ENCODE measurements around the gene JMJD1C. TPM values are rescaled to one million over a fixed set of nuclear protein-coding genes. Genes with fewer than 3 reads are reported as not detected.

The JMJD1C gene
- total and polyA plus RNA-seq, 3 donors from 2014 or later = 29.7 to 111 (median 94.6) TPM

- no peak overlapping the region for H3K4me3 ChIP-seq
- H3K36me3 ChIP-seq (ENCODE audit: low read depth, missing control alignments) = no peaks in the 10 kb centered on the region
- DNase-seq = no peak
- no peaks in the 10 kb centered on the region for H3K27me3 ChIP-seq
- no peak overlapping the region for H3K27ac ChIP-seq
- WGBS, 2 donors = 76 to 81% methylated on average over 2 of the region's 2 CpGs
- no peaks in the 10 kb centered on the region for H3K9me3 ChIP-seq
- H3K4me1 ChIP-seq = no peaks in the 10 kb centered on the region
- intact Hi-C loops (cut with DNase I; ENCODE audit: low total_unique reads) = no loop called here
- TF ChIP-seq POLR2A (IDR thresholded peaks at IDR 0.05) (no peak), CTCF (IDR thresholded peaks at IDR 0.05) (no peak)
Observed at GRCh38 chr10:63324495-63324854, 141.3 kb downstream of the JMJD1C start.

- Histone ChIP-seq H3K9me3 (no peaks in the 10 kb centered on the region), H3K4me3 (no peak overlapping the region), H3K36me3 (ENCODE audit: low read depth, missing control alignments) (no peaks in the 10 kb centered on the region), H3K27me3 (no peaks in the 10 kb centered on the region), H3K4me1 (no peaks in the 10 kb centered on the region), H3K27ac (no peak overlapping the region)
- no peak for DNase-seq
- 93 to 96% methylated on average over 6 of the region's 6 CpGs for WGBS, 2 donors
- intact Hi-C loops (cut with DNase I; ENCODE audit: low total_unique reads) = no loop called here
- TF ChIP-seq POLR2A (IDR thresholded peaks at IDR 0.05) (no peak), CTCF (IDR thresholded peaks at IDR 0.05) (no peak)
Observed at GRCh38 chr10:63323701-63324494, 141.9 kb downstream of the JMJD1C start.

GRCh38 chr10:63320683-63321082 is 145.1 kb downstream of the JMJD1C start:
- no peaks in the 10 kb centered on the region for H3K27me3 ChIP-seq
- TF ChIP-seq POLR2A (IDR thresholded peaks at IDR 0.05) (no peak), CTCF (IDR thresholded peaks at IDR 0.05) (no peak)
- no peak overlapping the region for H3K27ac ChIP-seq
- H3K4me1 ChIP-seq = no peaks in the 10 kb centered on the region
- intact Hi-C loops (cut with DNase I; ENCODE audit: low total_unique reads) = no loop called here
- 85% methylated on average over 1 of the region's 1 CpG for WGBS, 2 donors
- DNase-seq = no peak
- no peaks in the 10 kb centered on the region for H3K9me3 ChIP-seq
- no peaks in the 10 kb centered on the region for H3K36me3 ChIP-seq (ENCODE audit: low read depth, missing control alignments)
- no peak overlapping the region for H3K4me3 ChIP-seq

- no peak overlapping the region for H3K27ac ChIP-seq
- WGBS, 2 donors = 91 to 93% methylated on average over 3 of the region's 3 CpGs
Observed at GRCh38 chr10:63319231-63319630, 146.5 kb downstream of the JMJD1C start.

More at GRCh38 chr10:63319231-63319630, 146.5 kb downstream of the JMJD1C start:
- TF ChIP-seq POLR2A (IDR thresholded peaks at IDR 0.05) = no peak
- TF ChIP-seq CTCF (IDR thresholded peaks at IDR 0.05) = no peak
- Histone ChIP-seq H3K27me3 (no peaks in the 10 kb centered on the region), H3K9me3 (no peaks in the 10 kb centered on the region), H3K36me3 (ENCODE audit: low read depth, missing control alignments) (no peaks in the 10 kb centered on the region), H3K4me1 (no peaks in the 10 kb centered on the region), H3K4me3 (no peak overlapping the region)
- intact Hi-C loops (cut with DNase I; ENCODE audit: low total_unique reads) = no loop called here
- no peak for DNase-seq
